HG03095 (cell line): ENCODE data around the gene CDCA4.
"Not testable (repeated sequence)": the region's sequence is repeated elsewhere in the genome, so short reads cannot be mapped to it uniquely, and the experiment has no call there.

ENCODE experiments used
- ATAC-seq: cut with Tn5 transposase; IDR thresholded peaks from one replicate; pipeline ENCODE4 v1.9.1; 2021; ENCODE audit warnings: moderate library complexity; ENCODE audit not compliant: unreplicated experiment

The CDCA4 gene

DNA sequence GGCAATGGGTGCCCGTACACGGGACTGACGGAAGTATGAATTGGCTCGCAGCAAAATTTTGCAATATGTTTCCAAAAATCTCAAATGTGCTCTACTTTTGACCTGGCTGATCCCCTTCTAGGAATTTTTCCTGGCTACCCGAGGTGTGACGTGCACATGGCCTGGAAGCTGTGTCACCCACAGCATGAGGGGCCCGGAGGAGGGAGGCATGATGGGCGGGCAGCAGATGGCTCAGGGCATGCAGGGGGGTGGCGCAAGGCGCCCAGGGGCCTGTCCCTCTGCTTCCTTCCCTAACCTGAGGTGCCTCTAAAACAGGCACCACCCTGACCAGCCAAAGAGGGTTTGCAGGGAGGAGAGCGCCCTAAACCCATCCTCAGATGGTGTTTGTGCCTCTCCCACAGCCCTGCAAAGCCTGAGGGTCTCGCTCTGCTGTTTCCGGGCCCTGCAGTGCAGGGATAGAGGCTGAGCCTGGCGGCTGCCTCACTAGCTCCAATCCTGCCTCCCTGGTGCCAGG is 37.7 kb upstream of the CDCA4 start:
- ATAC-seq, result no peak

DNA sequence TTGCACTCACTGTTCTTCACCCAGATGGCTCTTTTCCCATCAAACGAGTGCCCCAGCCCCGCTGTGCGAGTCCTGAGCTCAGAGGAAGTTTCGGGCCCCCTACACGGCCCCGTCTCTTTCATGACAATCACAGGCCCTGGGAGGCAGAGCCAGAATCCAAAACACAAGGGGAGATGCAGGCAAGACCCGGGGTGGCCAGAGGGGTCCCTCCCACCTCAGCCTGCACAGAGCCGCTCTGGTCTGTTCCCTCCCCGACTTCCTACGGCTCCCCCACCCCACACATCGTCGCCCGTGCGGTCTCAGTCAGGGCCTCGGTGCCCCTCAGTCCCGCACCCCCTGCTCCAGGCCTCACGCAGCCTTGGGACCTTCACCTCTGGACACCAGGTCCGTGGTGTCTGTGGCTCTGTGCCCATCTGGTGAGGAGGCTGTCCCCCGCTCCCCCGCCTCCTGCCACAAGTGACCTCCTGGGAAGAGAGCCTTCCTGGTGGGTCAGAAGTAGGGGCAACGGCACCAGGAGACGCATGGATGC is 35.5 kb upstream of the CDCA4 start:
- ATAC-seq, result no peak

DNA sequence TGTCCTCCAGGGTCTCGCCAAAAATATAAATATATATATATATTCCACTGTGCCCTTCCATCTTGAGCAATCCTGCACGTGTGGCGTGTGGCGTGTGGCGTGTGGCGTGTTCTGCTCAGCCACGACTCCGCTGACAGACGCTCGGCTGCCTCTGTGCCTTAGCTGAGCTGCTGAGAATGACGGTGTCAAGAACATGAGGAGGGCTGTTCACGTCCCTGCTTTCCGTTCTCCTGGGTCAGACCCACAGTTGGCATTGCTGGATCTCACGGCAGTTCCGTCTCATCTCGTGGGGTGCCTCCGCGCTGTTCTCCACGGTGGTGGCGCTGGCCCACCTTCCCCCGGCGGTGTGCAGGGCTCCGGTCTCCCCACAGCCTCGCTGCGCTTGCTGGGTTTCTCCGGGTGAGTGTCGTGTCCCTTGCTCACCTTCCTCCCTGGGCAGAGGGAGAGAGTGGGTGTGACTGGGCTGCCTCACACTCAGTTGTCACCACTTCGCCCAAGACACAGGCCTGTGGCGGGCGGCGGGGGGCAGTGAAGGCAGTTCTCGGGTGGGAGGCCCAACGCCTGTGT is 34.9 kb upstream of the CDCA4 start:
- ATAC-seq, result no peak

DNA sequence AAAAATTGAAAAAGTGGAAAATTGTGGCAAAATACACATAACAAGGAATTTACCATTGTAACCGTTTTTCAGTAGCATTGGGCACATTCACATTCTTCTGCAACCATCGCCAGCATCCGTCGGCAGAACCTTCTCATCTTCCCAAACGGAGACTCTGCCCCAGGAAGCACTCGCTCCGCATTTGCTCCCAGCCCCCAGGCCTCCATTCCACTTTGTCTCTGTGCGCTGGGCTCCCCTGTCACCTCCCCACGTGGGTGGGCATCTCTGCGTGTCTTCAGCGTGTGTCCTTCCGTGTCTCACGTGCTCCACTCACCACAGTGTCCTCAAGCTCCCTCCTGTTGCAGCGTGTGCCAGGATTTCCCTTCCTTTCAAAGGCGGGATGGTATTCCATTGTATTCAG is 34.5 kb upstream of the CDCA4 start:
- ATAC-seq, result no peak

DNA sequence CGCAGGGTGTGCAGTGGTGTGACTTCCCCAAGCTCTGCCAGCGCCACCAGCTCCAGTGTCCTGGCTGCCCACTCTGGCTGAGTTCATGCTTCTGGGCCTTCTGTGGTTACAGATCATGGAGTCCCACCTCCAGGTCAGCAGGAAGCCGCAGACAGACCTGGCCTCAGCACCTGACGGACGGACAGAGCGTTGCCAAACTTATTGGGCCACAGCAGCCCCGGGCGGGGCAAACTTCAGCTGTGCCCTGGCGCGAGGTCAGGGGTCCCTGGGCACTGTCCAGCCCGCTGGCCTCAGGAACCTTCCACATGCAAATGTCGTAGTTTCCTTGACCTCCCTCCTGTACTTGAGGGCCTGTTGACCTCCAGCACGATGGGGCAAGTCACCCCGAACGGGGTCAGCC is 33.1 kb upstream of the CDCA4 start:
- ATAC-seq, result no peak

DNA sequence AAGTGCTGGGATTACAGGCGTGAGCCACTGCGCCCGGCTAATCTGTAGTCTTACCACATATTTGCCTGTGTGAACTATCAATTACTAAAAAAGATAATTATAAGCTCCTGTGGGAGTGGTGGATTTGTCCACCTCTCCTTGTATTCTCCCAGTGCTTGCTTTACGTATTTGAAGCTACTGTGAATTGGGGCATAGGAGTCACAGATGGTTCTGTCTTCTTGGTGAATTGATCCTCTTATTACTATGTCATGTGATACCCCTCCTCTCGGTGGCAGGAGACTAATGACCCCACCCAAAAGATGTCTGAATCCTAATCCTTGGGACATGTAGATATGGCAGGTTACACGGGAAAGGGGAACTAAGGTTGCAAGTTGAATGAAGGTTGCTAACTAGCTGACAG is 32.5 kb upstream of the CDCA4 start:
- no peak for ATAC-seq

DNA sequence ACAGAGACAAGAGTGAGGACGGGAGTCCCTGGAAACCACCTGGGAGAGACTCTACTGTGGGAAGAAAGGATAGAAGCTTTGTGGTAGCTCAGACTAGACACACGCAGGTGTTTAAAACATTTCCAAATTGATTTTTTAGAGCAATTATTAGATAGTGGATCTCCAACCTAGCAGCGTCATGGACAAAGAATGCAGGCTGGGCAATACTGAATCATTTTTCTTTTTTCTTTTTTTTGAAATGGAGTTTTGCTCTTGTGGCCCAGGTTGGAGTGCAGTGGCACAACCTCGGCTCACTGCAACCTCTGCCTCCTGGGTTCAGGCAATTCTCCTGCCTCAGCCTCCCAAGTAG is 31.2 kb upstream of the CDCA4 start:
- no peak for ATAC-seq

DNA sequence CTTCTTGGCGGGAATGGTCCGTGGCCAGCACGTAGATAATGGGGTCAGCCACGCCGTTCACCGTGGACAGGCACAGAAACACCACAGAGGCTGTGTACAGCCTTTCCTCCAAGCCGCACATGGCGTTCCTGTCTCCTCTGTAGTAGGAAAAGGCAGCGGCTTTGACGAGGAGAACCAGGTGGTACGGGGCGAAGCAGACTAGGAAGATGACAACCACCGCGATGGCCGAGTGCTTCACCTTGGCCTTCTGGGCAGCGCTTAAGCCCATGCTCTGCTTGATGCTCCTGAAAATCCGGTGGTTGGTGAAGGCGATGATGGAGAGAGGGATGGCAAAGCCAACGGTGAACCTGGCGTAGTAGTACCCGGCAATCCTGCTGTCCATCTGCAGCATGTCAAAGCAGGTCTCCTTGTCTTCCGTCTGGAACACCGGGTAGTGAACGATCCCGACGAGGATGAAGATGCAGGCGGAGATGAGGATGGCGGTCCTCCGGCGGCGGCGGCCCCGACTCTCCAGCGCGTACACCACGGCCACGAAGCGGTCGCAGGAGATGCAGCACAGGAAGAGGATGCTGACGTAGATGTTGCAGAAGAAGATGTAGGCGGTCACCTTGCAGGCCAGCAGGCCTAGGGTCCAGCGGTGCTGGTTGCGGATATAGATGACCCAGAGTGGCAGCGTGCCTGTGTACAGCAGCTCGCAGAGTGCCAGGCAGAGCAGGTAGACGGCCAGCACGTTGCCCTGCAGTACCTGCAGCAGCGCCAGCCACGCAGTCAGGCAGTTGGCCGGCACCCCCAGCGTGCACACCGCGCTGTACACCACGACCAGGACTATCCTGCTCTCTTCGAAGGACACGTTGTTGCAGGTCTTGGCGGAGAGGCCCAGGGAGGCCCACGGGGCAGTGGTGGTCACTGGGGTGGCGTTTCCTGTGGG is 30.6 kb upstream of the CDCA4 start:
- ATAC-seq, result no peak

DNA sequence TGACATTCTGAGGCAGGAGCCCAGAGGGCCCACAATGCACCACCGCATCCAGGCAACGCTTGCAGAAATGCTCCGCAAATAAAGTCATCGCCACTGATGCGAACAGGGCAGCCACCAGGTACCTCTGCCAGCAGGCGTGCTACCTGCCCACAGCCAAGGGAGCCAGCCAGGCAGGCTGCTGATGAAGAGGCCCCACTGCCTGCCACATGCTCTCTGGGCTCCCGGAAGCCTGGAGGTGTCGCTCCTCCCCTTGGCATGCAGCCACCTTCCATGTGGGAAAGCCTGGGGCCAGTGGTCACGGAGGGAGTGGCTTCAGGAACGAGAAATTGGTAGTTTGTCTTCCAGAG is 29.6 kb upstream of the CDCA4 start:
- no peak for ATAC-seq

DNA sequence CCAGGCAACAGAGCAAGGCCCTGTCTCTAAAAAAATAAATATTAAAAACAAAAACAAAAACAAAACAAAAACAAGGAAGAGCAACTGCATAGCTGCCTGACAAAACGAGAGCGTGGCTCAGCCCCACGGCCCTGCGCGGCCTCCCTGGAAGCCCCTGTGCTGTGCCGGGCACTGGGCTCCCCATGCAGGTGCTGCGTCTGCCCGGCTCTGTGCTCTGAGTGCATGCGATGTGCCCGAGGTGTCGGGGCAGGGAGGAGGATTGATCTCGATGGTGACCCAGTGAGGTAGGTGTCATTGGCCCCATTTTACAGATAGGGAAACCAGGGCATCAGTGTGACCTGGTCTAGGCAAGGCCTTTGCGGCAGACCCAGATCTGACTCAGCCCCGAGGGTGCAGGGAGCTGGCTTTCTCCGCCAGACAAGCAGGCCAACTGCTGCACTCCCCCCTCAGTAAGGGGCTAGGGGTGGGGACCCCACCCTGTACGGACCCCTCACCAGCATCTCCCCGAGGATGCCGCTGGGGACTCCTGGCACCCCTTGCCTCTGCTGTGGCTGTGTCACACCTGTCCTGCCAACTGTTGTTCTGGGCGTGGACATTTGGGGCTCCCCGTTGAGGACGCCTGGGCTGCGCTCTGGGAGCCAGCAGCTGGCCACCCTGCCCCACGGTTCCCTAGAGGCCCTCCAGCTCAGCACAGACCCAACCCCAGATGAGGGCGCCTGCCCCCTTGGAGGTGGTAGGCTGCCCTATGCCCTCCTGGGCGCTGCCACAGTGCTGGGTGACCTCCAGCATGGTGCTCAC is 29.1 kb upstream of the CDCA4 start:
- ATAC-seq, result no peak

DNA sequence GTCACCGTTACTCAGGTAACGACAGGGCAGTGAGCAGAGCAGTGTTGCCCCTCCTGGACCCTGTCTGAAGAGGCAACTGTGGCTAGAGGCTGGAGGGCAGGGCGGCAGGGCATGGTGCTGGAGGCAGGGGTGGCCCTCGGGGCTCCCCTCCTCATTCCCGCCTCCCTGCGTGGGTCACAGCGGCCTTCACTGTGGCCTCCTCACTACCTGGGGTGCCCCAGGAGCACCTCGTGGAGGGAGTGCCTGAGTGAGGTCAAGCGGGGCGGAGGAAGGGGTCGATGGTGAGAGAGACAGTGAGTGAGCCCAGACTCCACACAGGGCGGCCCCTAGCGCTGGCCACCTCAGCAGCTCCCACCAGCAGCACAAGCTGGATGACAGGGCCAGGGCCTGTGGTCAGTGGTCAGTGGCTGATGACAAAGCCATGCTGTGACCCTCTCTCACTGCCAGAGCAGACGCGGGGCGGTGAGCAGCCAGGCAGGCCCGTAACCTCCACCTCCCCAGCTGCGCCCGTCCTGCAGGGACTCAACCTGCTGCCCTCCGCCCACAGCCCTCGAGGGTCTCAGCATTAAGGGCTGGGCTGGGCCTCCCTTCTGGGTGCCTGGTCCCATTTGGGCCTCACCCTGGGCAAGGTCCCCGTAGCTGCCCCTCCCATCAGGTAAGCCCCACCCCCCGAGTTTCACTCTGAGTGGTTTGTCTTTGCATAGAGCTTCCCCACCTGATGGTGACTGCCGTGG is 26.6 kb upstream of the CDCA4 start:
- ATAC-seq, result no peak

DNA sequence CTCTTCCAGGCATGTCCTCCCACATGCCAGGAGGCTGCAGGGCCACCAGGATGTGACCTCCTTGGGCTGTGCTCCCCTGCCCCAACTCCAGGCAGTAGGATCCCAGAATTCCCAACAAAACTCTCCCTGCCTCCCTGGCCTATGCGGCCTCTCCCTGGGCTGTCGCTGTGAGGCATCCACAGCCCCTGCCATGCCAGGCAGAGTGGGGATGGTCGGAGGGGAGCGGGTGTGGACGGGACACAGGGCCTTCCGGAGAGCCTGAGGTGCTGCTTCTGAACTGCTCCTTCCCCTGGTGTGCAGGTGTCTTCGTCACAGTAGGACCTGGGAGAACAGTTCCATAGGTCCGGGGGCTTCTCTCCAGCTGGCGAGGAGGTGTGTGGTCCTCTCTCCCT is 26.0 kb upstream of the CDCA4 start:
- no peak for ATAC-seq

DNA sequence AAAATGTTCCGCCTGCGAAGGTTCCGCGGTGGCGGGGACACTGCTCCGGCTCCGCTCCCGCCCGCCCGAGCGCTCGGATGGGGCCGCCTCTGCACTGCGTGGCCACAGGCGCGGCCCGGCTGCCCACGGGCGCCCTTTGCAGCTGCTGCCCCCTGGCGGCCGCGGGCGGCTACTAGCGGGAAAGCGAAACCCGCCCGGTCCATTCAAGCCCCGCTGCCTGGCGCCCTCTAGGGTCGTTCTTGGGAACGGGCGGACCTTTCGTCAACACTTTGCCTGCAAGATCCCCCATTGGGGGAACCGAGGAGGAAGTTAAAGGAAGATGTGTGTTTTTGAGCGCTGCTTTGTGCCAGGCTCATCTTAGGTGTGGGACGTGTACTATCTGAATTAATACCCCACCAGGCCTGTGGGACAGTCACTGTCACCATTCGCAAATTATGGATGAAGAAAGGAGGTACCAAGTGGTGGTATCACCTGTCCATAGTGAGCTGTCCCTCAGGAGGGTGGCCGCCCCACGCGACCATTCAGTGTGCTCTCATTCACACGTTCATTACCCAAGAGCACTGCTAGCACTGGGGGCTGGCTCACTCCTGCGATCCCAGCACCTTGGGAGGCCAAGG is 24.9 kb upstream of the CDCA4 start:
- ATAC-seq, result peak; percentile 69

DNA sequence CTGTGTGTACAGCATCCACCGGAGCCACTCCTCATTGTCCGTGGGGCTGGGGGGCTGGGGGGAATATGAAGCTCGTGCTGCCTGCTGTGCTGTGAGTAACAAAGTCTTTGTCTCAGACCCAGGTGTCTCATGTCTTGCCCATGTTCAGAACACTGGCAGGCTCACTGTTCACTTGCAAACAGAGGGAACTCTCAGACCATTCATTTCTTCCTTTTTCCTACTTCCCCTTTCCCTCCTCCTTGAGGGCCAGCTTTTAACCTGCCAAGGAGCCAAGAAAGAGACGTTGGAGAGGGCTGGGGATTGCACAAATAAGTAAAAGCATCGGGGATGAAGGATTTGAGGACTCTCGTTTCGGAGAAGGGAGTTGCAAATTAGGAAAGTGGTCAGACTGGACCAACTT is 22.8 kb upstream of the CDCA4 start:
- no peak for ATAC-seq

DNA sequence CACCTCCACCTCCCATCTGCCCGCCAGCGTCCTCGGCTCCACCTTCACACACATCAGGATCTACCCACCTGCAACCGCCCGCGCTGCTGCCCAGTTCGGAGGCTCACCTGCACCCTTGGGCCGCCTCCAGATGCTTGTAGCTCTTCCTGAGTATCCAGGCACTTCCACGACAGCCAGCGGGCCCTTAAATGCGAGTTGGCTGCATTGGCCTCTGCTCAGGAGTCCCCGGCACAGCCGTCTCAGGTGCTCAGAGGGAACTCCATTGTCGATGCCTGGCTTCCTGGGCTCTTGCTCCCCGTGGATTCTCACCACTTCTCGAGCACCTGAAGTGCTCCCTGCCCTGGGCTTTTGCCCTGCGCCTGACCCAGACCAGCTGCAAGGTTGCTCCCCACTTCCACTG is 21.9 kb upstream of the CDCA4 start:
- ATAC-seq, result no peak

DNA sequence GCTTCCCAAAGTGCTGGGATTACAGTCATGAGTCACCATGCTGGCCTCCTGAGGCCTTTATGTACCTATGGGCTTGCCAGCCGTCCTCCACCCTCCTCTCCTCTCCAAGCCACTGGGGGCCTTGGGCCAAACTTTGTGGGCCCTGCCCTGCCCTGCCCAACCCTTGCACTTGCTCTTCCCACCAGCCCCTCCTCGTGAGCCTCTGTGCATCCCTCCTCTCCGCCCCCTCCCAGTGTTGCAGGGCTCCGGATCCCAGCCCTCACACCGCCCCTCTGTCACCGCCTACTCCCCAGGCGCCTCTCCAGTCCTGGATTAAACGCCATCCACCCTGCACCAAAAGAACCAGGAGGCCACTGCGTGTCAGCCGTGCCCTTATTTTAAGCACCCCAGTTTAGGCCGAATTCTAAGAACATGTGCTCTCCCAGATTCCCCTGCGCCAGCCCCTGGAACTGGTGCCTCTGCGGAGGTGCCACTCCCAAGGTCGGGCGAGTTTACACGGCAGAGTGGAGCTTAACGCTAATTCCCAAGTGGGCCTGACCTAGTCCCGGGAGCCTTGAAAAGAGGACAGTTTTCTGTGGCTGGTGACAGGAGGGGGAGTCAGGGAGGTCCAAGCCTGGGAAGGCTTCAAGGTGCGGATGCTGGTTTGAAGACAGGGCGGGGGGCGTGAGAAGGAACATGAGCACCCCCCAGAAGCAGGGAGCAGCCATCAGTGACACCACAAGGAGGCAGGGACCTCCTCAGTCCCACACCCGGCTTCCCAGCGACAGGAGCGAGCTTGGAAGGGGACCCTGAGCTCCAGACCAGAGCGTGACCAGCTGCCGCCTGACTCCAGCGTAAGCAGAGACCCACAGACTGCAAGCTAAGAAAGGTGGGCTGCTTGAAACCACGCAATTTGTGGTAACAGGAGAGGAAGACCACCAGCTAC is 21.2 kb upstream of the CDCA4 start:
- ATAC-seq, result no peak

DNA sequence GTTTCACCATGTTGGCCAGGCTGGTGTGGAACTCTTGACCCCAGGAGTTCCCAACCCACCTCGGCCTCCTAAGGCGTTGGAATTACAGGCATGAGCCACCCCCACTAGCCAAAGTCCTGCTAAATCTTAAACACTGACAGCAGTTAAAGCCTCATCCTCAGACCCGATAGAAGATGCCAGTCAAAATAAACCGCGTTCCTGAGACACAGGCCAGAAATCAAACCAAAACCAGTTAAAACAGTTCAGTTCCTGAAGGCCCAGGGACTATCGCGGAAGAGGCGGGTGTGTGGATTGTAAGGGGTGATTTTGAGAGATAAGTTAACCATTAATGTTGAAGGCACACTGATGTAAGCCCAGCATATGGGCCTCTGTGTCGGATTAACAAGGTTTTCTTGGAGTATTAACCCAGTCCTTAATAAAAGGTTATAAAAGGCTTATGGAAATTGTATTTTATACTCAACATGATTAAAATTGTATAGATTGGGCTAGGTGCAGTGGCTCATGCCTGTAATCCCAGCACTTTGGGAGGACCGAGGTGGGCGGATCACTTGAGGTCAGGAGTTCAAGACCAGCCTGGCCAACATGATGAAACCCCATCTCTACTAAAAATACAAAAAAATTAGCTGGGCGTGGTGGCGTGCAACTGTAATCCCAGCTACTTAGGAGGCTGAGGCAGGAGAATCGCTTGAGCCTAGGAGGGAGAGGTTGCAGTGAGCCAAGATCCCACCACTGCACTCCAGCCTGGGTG is 18.7 kb upstream of the CDCA4 start:
- no peak for ATAC-seq

DNA sequence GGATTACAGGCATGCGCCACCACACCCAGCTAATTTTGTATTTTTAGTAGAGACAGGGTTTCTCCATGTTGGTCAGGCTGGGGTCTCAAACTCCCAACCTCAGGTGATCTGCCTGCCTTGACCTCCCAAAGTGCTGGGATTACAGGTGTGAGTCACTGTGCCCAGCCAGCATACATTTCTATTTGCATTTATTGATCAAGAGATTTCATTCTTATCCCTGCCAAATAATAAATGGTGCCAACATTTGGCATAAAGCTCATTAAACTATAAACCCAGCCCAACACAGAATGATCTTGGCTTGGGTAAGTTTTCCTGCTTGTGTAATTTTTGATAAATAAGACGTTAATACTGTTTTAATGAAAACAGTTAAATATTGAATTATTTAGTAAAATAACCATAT is 14.7 kb upstream of the CDCA4 start:
- ATAC-seq, result not testable (repeated sequence)
